Testis (tissue), 3 donors: Measurements from ENCODE around the gene IL17RB. TPM values are rescaled to one million over a fixed set of nuclear protein-coding genes. Genes with fewer than 3 reads are reported as not detected.

Experiments
- DNase-seq: peaks from one replicate; pipeline ENCODE4 v3.0.0-alpha.2; 2019
- H3K27ac ChIP-seq, 2 donors: fragments of 200-600 bp; sonication (generic); one replicate each; pipeline ENCODE4 v1.5.1; 2019
- H3K27me3 ChIP-seq: fragments of 200-600 bp; sonication (generic); one replicate; pipeline ENCODE4 v1.5.1; 2019
- H3K36me3 ChIP-seq: fragments of 200-600 bp; sonication (generic); one replicate; pipeline ENCODE4 v1.5.1; 2017; ENCODE audit warnings: low read depth; ENCODE audit errors: missing control alignments
- H3K4me1 ChIP-seq: fragments of 200-600 bp; sonication (generic); one replicate; pipeline ENCODE4 v1.5.1; 2019
- H3K4me3 ChIP-seq, 2 donors: fragments of 200-600 bp; sonication (generic); one replicate each; pipeline ENCODE4 v1.5.1; 2017 to 2019
- H3K9me3 ChIP-seq: fragments of 200-600 bp; sonication (generic); one replicate; pipeline ENCODE4 v1.5.1; 2017
- POLR2A ChIP-seq: fragments of 450-650 bp; IDR thresholded peaks from one replicate; pipeline ENCODE4 v1.6.1; 2017; ENCODE audit warnings: antibody characterized with exemption, mild to moderate bottlenecking, moderate library complexity
- WGBS, 2 donors: methylation state at CpG; one replicate each; pipeline ENCODE4 v1.1.5; 2018; 5-methylcytosine and 5-hydroxymethylcytosine counted together
- intact Hi-C: fragments of 100-400 bp; cut with DNase I; formaldehyde crosslinking; loops from one replicate; pipeline ENCODE4 v1.15.1; 2023; ENCODE audit warnings: low total_unique reads
- polyA plus RNA-seq: library from polyadenylated mRNA; stranded (reverse); fragments of 350-450 nt; fragmentation: Illumina TruSeq; extraction: RNeasy Lipid Tissue Mini Kit (QIAGEN cat#74804); gene quantifications from one replicate; pipeline ENCODE4 v1.2.3, GENCODE V29; 2014; ENCODE audit warnings: low read depth, low replicate concordance; ENCODE audit not compliant: insufficient read depth
- total RNA-seq, 2 donors: library from RNA; depleted of rRNA; stranded (reverse); fragments of >200 nt; gene quantifications; one replicate each; pipeline ENCODE4 v1.2.3, GENCODE V29; 2016
- TF ChIP-seq, protein P1 (sequence below), 3 experiments: fragments of 450-650 bp in 2 of 3; fragments of 200-600 bp in 1 of 3; sonication (generic) in 1 of 3; IDR thresholded peaks; one replicate each; pipeline ENCODE4 v1.5.1; 2016 to 2019; ENCODE audit warnings: antibody characterized with exemption in 3 of 3, mild to moderate bottlenecking in 2 of 3, moderate library complexity in 1 of 3

The IL17RB gene
- total and polyA plus RNA-seq, 3 donors from 2014 or later: 5.8 to 17.5 (median 9.5) TPM

DNA sequence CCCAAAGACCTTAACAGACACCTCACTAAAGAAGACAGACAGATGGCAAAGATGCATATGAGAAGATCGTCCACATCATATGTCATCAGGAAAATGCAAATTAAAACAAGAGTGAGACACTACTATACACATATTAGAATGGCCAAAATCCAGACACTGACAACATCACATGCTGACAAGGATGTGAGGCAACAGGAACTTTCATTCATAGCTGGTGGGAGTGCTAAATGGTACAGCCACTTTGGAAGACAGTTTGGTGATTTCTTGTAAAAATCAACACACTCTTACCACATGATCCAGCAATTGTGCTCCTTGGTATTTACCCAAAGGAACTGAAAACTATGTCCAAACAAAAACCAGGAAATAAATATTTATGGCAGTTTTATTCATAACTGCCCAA is 17.8 kb upstream of the IL17RB start:
- no peak overlapping the region for H3K4me3 ChIP-seq
- no peaks in the 10 kb centered on the region for H3K27me3 ChIP-seq
- no peak for TF ChIP-seq POLR2A
- TF ChIP-seq, protein P1, sequence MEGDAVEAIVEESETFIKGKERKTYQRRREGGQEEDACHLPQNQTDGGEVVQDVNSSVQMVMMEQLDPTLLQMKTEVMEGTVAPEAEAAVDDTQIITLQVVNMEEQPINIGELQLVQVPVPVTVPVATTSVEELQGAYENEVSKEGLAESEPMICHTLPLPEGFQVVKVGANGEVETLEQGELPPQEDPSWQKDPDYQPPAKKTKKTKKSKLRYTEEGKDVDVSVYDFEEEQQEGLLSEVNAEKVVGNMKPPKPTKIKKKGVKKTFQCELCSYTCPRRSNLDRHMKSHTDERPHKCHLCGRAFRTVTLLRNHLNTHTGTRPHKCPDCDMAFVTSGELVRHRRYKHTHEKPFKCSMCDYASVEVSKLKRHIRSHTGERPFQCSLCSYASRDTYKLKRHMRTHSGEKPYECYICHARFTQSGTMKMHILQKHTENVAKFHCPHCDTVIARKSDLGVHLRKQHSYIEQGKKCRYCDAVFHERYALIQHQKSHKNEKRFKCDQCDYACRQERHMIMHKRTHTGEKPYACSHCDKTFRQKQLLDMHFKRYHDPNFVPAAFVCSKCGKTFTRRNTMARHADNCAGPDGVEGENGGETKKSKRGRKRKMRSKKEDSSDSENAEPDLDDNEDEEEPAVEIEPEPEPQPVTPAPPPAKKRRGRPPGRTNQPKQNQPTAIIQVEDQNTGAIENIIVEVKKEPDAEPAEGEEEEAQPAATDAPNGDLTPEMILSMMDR (IDR thresholded peaks at IDR 0.05): no peak
- no peaks in the 10 kb centered on the region for H3K36me3 ChIP-seq
- no peak overlapping the region for H3K27ac ChIP-seq
- DNase-seq: no peak
- intact Hi-C loops: no loop called here
- no peaks in the 10 kb centered on the region for H3K9me3 ChIP-seq
- WGBS, 2 donors: 91 to 95% methylated on average over 1 of the region's 1 CpG
- H3K4me1 ChIP-seq: no peaks in the 10 kb centered on the region

DNA sequence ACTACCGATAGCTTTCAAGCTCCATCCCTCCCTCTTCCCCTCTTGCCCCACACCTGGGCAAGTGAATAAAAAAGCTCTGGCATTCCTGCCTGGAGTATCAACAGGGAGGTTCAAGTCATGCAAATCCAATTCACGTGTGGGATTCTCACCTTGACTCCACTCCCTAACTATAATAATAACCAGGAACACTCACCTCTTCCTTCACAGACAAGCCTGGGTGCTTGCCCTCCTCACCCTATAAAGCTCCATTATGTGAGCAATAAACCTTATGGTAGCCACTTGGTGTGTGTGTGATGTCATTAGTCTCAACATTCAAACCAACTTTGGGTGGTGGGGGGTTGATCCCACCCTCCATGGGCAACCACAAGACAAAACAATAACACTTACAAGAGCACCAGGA is 16.8 kb upstream of the IL17RB start:
- intact Hi-C loops: no loop called here
- no peak overlapping the region for H3K27ac ChIP-seq
- WGBS, 2 donors: 84 to 86% methylated on average over 2 of the region's 2 CpGs

DNA sequence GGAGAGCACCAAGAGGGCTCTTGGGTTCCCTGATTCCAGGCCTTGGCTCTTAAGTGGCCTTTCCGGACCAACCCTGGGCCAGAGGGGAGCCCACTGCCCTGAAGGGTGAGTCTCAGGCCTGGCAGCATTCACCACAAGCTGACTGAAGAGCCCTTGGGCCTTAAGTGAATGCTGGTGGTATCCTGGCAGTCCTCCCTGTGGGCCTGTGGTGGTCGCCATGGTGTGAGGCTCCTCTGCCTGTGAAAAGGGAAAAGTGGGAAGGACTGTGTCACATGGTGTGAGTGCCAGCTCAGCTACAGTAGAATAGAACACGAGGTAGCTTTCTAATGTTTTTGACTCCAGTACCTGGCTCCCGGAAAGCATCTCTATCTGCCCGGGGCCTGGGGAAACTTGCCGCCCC is 15.4 kb upstream of the IL17RB start:
- DNase-seq: no peak
- H3K27me3 ChIP-seq: no peaks in the 10 kb centered on the region
- H3K27ac ChIP-seq: no peak overlapping the region
- no peak overlapping the region for H3K4me3 ChIP-seq
- TF ChIP-seq, protein P1 (IDR thresholded peaks at IDR 0.05): no peak
- no peak for TF ChIP-seq POLR2A
- intact Hi-C loops: no loop called here
- no peaks in the 10 kb centered on the region for H3K4me1 ChIP-seq
- 96 to 97% methylated on average over 4 to 6 of the region's 6 CpGs for WGBS, 2 donors
- H3K9me3 ChIP-seq: no peaks in the 10 kb centered on the region
- no peaks in the 10 kb centered on the region for H3K36me3 ChIP-seq

More for the DNA sequence above, 16.8 kb upstream of the IL17RB start:
- Histone ChIP-seq H3K27me3 (no peaks in the 10 kb centered on the region), H3K4me3 (no peak overlapping the region), H3K9me3 (no peaks in the 10 kb centered on the region), H3K36me3 (no peaks in the 10 kb centered on the region), H3K4me1 (no peaks in the 10 kb centered on the region)
- no peak for DNase-seq
- TF ChIP-seq POLR2A: no peak
- TF ChIP-seq, protein P1 (IDR thresholded peaks at IDR 0.05): no peak

DNA sequence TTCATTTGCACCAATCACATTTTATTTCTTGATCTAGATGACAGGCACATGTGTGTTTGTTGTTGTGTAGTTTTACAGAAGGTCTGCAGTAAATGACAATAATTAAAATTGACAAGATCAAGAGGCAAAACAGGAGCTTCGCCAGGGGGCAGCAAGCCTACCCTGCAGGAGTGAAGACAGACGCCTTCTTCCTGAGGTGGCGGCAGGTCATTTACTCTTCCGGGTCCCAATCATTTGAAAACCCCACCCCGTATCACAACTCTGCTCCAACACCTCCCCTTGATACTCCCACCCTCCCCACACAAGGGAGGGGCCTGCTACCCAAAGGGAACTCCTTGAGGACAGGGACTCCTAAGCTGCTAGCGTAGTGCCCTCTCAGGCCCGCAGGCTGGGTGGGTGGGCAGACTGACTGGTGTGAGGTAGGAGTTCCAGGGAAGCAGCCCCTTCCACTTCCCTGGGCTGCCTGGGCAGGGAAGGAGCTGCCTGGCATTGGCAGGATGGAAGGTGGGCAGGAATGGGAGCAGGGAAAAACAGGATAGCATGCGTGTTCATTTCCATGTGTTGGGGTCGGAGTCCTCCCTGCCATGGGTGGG is 13.2 kb upstream of the IL17RB start:
- intact Hi-C loops: no loop called here

More for the DNA sequence above, 13.2 kb upstream of the IL17RB start:
- Histone ChIP-seq H3K9me3 (no peaks in the 10 kb centered on the region), H3K27ac (no peak overlapping the region), H3K27me3 (no peaks in the 10 kb centered on the region), H3K36me3 (no peaks in the 10 kb centered on the region), H3K4me3 (no peak overlapping the region), H3K4me1 (no peaks in the 10 kb centered on the region)
- 90 to 92% methylated on average over 9 of the region's 9 CpGs for WGBS, 2 donors
- no peak for DNase-seq
- TF ChIP-seq, protein P1 (IDR thresholded peaks at IDR 0.05): no peak
- no peak for TF ChIP-seq POLR2A
